ENCODE measurements around the gene NFE2L1.
"Not testable (repeated sequence)": the region's sequence is repeated elsewhere in the genome, so short reads cannot be mapped to it uniquely, and the experiment has no call there.

Gene NFE2L1

DNA sequence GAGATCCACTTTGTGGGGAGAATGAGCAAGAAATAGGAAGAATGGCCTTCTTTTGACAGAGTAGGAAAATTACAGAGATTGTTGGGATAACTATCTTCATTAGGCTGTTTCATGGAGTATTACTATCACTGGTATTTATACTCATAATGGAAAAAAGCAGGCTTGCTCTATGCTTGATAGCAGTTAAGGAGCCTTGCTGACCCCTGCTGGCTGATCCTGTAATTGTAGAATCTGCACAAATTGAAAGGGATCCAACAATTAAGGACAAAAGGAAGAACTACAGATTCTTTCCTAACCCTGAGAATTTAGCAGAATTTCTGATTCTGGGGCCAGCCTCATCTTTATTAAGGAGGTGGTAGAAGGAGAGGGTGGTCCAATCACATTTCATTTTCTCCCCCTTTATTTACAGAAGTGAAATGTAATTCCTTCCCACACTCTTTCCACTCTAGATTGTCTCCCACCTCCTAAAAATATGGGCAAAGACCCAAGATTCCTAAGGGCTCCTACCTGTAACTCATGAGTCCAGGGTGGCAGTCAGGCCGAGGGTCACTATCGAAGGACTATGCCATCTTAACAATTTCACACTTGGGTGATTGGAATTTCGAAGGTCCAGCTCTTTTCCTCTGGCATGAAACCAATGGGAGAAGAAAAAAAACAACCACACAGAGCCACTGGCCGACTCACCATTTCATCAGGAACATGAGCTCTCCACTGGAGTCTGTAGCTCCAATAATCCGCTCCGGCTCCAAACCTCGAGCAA, 26.3 kb downstream of the NFE2L1 start:
- Histone ChIP-seq H3K9ac (no peak overlapping the region), H3K36me3 (ENCODE audit: insufficient read depth) (no peaks in the 10 kb centered on the region; the same call in 1 of the 2 replicates), H2AFZ (ENCODE audit: low read depth) (no peak overlapping the region), H3K4me2 (no peak overlapping the region), H3K27me3 (ENCODE audit: insufficient read depth, low read depth) (no peaks in the 10 kb centered on the region), H4K20me1 (ENCODE audit: insufficient read depth) (peaks cover 4% of the 10 kb centered on the region; the same call in 1 of the 2 replicates), H3K4me3 (IDR thresholded peaks at IDR 0.05; ENCODE audit: insufficient read depth, low read depth, low read length) (no peak overlapping the region), H3K79me2 (ENCODE audit: insufficient read depth, low read depth) (peaks cover 7% of the 10 kb centered on the region; the same call in 1 of the 2 replicates), H3K4me1 (ENCODE audit: low read depth, poor library complexity, severe bottlenecking) (peaks cover 7% of the 10 kb centered on the region), H3K27ac (no peak overlapping the region)
- TF ChIP-seq, protein P1, sequence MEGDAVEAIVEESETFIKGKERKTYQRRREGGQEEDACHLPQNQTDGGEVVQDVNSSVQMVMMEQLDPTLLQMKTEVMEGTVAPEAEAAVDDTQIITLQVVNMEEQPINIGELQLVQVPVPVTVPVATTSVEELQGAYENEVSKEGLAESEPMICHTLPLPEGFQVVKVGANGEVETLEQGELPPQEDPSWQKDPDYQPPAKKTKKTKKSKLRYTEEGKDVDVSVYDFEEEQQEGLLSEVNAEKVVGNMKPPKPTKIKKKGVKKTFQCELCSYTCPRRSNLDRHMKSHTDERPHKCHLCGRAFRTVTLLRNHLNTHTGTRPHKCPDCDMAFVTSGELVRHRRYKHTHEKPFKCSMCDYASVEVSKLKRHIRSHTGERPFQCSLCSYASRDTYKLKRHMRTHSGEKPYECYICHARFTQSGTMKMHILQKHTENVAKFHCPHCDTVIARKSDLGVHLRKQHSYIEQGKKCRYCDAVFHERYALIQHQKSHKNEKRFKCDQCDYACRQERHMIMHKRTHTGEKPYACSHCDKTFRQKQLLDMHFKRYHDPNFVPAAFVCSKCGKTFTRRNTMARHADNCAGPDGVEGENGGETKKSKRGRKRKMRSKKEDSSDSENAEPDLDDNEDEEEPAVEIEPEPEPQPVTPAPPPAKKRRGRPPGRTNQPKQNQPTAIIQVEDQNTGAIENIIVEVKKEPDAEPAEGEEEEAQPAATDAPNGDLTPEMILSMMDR (conservative IDR thresholded peaks at IDR 0.05; ENCODE audit: low read depth, low read length) = peak; percentile 78

DNA sequence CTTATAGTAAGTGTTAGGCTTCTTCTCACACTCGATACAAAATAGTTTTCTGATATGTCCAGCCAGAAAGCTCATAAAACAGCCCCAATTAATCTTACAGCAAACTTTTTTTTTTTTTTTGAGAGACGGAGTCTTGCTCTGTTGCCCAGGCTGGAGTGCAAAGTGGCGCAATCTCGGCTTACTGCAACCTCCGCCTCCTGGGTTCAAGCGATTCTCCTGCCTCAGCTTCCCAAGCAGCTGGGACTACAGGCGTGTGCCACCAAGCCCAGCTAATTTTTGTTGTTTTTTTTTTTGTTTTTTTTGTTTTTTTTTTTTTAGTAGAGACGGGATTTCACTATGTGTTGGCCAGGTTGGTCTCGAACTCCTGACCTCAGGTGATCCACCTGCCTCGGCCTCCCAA, 29.0 kb downstream of the NFE2L1 start:
- peaks cover 29% of the 10 kb centered on the region; the same call in 1 of the 2 replicates for H3K79me2 ChIP-seq (ENCODE audit: insufficient read depth, low read depth)
- not testable (repeated sequence) for H3K9ac ChIP-seq; H3K27me3 ChIP-seq (ENCODE audit: insufficient read depth, low read depth); H3K4me3 ChIP-seq (IDR thresholded peaks at IDR 0.05; ENCODE audit: insufficient read depth, low read depth, low read length); H3K4me2 ChIP-seq; H3K36me3 ChIP-seq (ENCODE audit: insufficient read depth); H3K27ac ChIP-seq; H3K4me1 ChIP-seq (ENCODE audit: low read depth, poor library complexity, severe bottlenecking); H2AFZ ChIP-seq (ENCODE audit: low read depth); H4K20me1 ChIP-seq (ENCODE audit: insufficient read depth)

DNA sequence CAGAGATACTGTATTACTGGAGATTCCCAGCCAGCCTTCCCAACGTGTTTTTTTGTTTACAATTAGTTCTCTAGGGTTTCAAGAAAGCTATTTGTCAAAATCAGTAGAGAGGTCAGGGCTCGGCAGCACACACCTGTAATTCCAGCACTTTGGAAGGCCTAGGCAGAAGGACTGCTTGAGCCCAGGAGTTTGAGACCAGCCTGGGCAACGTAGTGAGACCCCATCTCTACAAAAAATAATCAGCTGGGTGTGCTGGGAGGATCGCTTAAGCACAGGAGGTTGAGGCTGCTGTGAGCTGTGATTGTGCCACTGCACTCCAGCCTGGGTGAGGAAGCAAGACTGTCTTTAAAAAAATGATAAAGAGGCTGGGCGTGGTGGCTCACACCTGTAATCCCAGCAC, 33.7 kb downstream of the NFE2L1 start:
- no peak overlapping the region for H3K9ac ChIP-seq
- H3K79me2 ChIP-seq (ENCODE audit: insufficient read depth, low read depth) = peaks cover 69% of the 10 kb centered on the region
- no peak overlapping the region for H2AFZ ChIP-seq (ENCODE audit: low read depth)
- no peaks in the 10 kb centered on the region for H3K36me3 ChIP-seq (ENCODE audit: insufficient read depth)
- H3K4me1 ChIP-seq (ENCODE audit: low read depth, poor library complexity, severe bottlenecking) = peaks cover 50% of the 10 kb centered on the region
- H3K4me2 ChIP-seq = no peak overlapping the region
- no peak overlapping the region for H3K4me3 ChIP-seq (IDR thresholded peaks at IDR 0.05; ENCODE audit: insufficient read depth, low read depth, low read length)
- TF ChIP-seq, protein P1 (conservative IDR thresholded peaks at IDR 0.05; ENCODE audit: low read depth, low read length) = no peak
- no peaks in the 10 kb centered on the region for H4K20me1 ChIP-seq (ENCODE audit: insufficient read depth)
- H3K27ac ChIP-seq = no peak overlapping the region
- no peaks in the 10 kb centered on the region for H3K27me3 ChIP-seq (ENCODE audit: insufficient read depth, low read depth)

DNA sequence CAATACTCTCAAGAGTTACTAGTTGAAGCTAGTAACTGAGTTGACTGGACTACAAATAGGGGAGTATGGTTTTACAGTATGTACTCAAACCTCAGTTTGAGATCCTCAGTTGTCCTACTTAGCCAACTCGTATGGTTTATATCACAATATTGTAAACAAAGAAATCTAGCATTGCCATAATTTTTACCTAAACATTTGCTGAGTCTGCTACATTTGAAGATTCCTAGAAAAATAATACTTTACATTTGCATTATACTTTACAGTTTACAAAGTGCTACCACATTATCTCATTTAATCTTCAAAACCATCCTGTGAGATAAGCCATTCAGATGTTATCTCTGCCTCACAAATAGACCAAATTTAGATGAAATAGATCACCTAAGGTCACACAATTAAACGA, 36.8 kb downstream of the NFE2L1 start:
- Histone ChIP-seq H3K79me2 (ENCODE audit: insufficient read depth, low read depth) (peaks cover 87% of the 10 kb centered on the region), H3K27ac (peak overlapping the region; percentile 88), H2AFZ (ENCODE audit: low read depth) (no peak overlapping the region), H3K4me1 (ENCODE audit: low read depth, poor library complexity, severe bottlenecking) (peaks cover 70% of the 10 kb centered on the region), H3K36me3 (ENCODE audit: insufficient read depth) (no peaks in the 10 kb centered on the region), H3K4me2 (peak overlapping the region; percentile 88), H4K20me1 (ENCODE audit: insufficient read depth) (no peaks in the 10 kb centered on the region), H3K4me3 (IDR thresholded peaks at IDR 0.05; ENCODE audit: insufficient read depth, low read depth, low read length) (no peak overlapping the region), H3K9ac (peak overlapping the region; percentile 58; the same call in 1 of the 2 replicates), H3K27me3 (ENCODE audit: insufficient read depth, low read depth) (no peaks in the 10 kb centered on the region)
- TF ChIP-seq, protein P1 (conservative IDR thresholded peaks at IDR 0.05; ENCODE audit: low read depth, low read length) = no peak
